Stimulated activated CD4-positive, alpha-beta T cell treated with anti-CD3 and anti-CD28 coated beads, Interleukin-12 subunit alpha, Interleukin-12 subunit beta, amount 100 ng/mL, for 4 hours (primary cell): Measurements from ENCODE around the gene OBI1.

Experiments
- DNase-seq: peaks from one replicate; pipeline ENCODE4 v3.0.0-alpha.2; 2020

The OBI1 gene

GRCh38 chr13:78569029-78569428, 89.9 kb downstream of the OBI1 start:
- DNase-seq = no peak

GRCh38 chr13:78566631-78567030, 92.3 kb downstream of the OBI1 start:
- no peak for DNase-seq
